Gastroesophageal sphincter (tissue), 4 donors: ENCODE results near the gene FBXO5. TPM values are rescaled to one million over a fixed set of nuclear protein-coding genes. Genes with fewer than 3 reads are reported as not detected.

Experiments used
- ATAC-seq: fragments of 150-250 bp; one replicate; pipeline ENCODE4 v1.9.1; 2016; ENCODE audit warnings: mild to moderate bottlenecking, moderate library complexity
- H3K27ac ChIP-seq, 4 donors: fragments of 200-600 bp; sonication (generic) in 3 of 4; 1 replicate in 3 of 4; 2 replicates in 1 of 4; pipeline ENCODE4 v1.5.1; 2016 to 2019
- H3K27me3 ChIP-seq: fragments of 200-600 bp; sonication (generic); one replicate; pipeline ENCODE4 v1.5.1; 2019
- H3K36me3 ChIP-seq, 2 donors: fragments of 200-600 bp; sonication (generic); one replicate each; pipeline ENCODE4 v1.5.1; 2019; ENCODE audit warnings: control low read depth in 1 of 2
- H3K4me1 ChIP-seq, 3 donors: fragments of 200-600 bp; sonication (generic); 1 replicate in 2 of 3; 2 replicates in 1 of 3; pipeline ENCODE4 v1.5.1; 2016 to 2019; ENCODE audit warnings: control low read depth in 2 of 3
- H3K4me3 ChIP-seq, 2 donors: fragments of 200-600 bp; sonication (generic); one replicate each; pipeline ENCODE4 v1.5.1; 2019; ENCODE audit warnings: mild to moderate bottlenecking in 1 of 2, moderate library complexity in 1 of 2
- H3K9me3 ChIP-seq, 3 donors: fragments of 200-600 bp; sonication (generic); one replicate each; pipeline ENCODE4 v1.5.1; 2017 to 2019; ENCODE audit warnings: control low read depth in 2 of 3
- CTCF ChIP-seq, 4 experiments: fragments of 200-600 bp in 2 of 4; fragments of 450-650 bp in 2 of 4; sonication (generic) in 1 of 4; IDR thresholded peaks; one replicate each; pipeline ENCODE4 v1.5.1; 2017 to 2019; ENCODE audit warnings: antibody characterized with exemption in 4 of 4, mild to moderate bottlenecking in 2 of 4, moderate library complexity in 2 of 4
- EP300 ChIP-seq: sonication (generic); formaldehyde crosslinking; IDR thresholded peaks from one replicate; pipeline ENCODE4 v1.6.1; 2017; ENCODE audit warnings: antibody characterized with exemption, mild to moderate bottlenecking
- POLR2A ChIP-seq, 2 donors: fragments of 450-650 bp; IDR thresholded peaks; one replicate each; pipeline ENCODE4 v1.6.1; 2017; ENCODE audit warnings: antibody characterized with exemption in 2 of 2, mild to moderate bottlenecking in 2 of 2, moderate library complexity in 1 of 2
- POLR2AphosphoS5 ChIP-seq: sonication (generic); formaldehyde crosslinking; IDR thresholded peaks from one replicate; pipeline ENCODE4 v1.6.1; 2017; ENCODE audit warnings: antibody characterized with exemption
- WGBS, 2 donors: methylation state at CpG; one replicate each; pipeline ENCODE4 v1.1.5; 2018; ENCODE audit warnings: low coverage in 1 of 2; 5-methylcytosine and 5-hydroxymethylcytosine counted together
- total RNA-seq, 4 donors: library from RNA; depleted of rRNA; stranded (reverse); fragments of >200 nt; gene quantifications; one replicate each; pipeline ENCODE4 v1.1.0, GENCODE V29; 2016

FBXO5 gene
- total RNA-seq, 4 donors from 2014 or later: 2.2 to 5.9 (median 3.2) TPM

GRCh38 chr6:152959333-152959732, 23.5 kb downstream of the FBXO5 start:
- TF ChIP-seq POLR2AphosphoS5 (no peak), POLR2A (IDR thresholded peaks at IDR 0.05) (no peak), CTCF (IDR thresholded peaks at IDR 0.05) (no peak), EP300 (no peak)
- Histone ChIP-seq H3K9me3 (peaks cover 0 to 8% (median 0%) of the 10 kb centered on the region in 3 donors), H3K4me3 (no peak overlapping the region), H3K4me1 (no peaks in the 10 kb centered on the region), H3K27ac (no peak overlapping the region), H3K27me3 (no peaks in the 10 kb centered on the region), H3K36me3 (no peaks in the 10 kb centered on the region)
- ATAC-seq: no peak
- WGBS, 2 donors: 88 to 96% methylated on average over 9 to 10 of the region's 24 CpGs

- ATAC-seq: no peak
- H3K9me3 ChIP-seq: peaks cover 0 to 8% (median 0%) of the 10 kb centered on the region in 3 donors
- no peak overlapping the region for H3K27ac ChIP-seq
- H3K27me3 ChIP-seq: no peaks in the 10 kb centered on the region
- no peaks in the 10 kb centered on the region for H3K36me3 ChIP-seq
- 75 to 76% methylated on average over 1 of the region's 1 CpG for WGBS, 2 donors
- TF ChIP-seq POLR2A (IDR thresholded peaks at IDR 0.05): no peak
- no peak for TF ChIP-seq EP300
- TF ChIP-seq POLR2AphosphoS5: no peak
- no peak for TF ChIP-seq CTCF (IDR thresholded peaks at IDR 0.05)
- no peaks in the 10 kb centered on the region for H3K4me1 ChIP-seq
- H3K4me3 ChIP-seq: no peak overlapping the region
Measured at GRCh38 chr6:152957796-152958195, 25.0 kb downstream of the FBXO5 start.

- 56 to 59% methylated on average over 2 to 3 of the region's 3 CpGs for WGBS, 2 donors
- TF ChIP-seq POLR2AphosphoS5 (no peak), CTCF (IDR thresholded peaks at IDR 0.05) (no peak), EP300 (no peak), POLR2A (IDR thresholded peaks at IDR 0.05) (no peak)
- no peaks in the 10 kb centered on the region for H3K4me1 ChIP-seq
- H3K36me3 ChIP-seq: no peaks in the 10 kb centered on the region
- H3K27ac ChIP-seq: no peak overlapping the region
- peaks cover 0 to 8% (median 0%) of the 10 kb centered on the region in 3 donors for H3K9me3 ChIP-seq
- H3K27me3 ChIP-seq: peaks cover 4% of the 10 kb centered on the region
- no peak overlapping the region for H3K4me3 ChIP-seq
- ATAC-seq: no peak
Measured at GRCh38 chr6:152954443-152954842, 28.4 kb downstream of the FBXO5 start.

- no peak for ATAC-seq
- no peak overlapping the region for H3K27ac ChIP-seq
- H3K4me1 ChIP-seq: no peaks in the 10 kb centered on the region
- H3K27me3 ChIP-seq: peaks cover 10% of the 10 kb centered on the region
- H3K9me3 ChIP-seq: peaks cover 0 to 8% (median 0%) of the 10 kb centered on the region in 3 donors
- no peaks in the 10 kb centered on the region for H3K36me3 ChIP-seq
- 56 to 60% methylated on average over 7 of the region's 7 CpGs for WGBS, 2 donors
- H3K4me3 ChIP-seq: no peak overlapping the region
- TF ChIP-seq POLR2A (IDR thresholded peaks at IDR 0.05) (no peak), CTCF (IDR thresholded peaks at IDR 0.05) (peak in 2 of 4 experiments; percentile 22 to 29)
Measured at GRCh38 chr6:152952866-152953509, 29.9 kb downstream of the FBXO5 start.

- ATAC-seq: no peak
- Histone ChIP-seq H3K9me3 (peaks cover 0 to 8% (median 0%) of the 10 kb centered on the region in 3 donors), H3K36me3 (no peaks in the 10 kb centered on the region), H3K4me3 (no peak overlapping the region), H3K27ac (no peak overlapping the region), H3K4me1 (no peaks in the 10 kb centered on the region), H3K27me3 (peaks cover 11% of the 10 kb centered on the region)
- TF ChIP-seq POLR2A (IDR thresholded peaks at IDR 0.05): no peak
- no peak for TF ChIP-seq CTCF (IDR thresholded peaks at IDR 0.05)
- no peak for TF ChIP-seq EP300
- TF ChIP-seq POLR2AphosphoS5: no peak
- 15 to 17% methylated on average over 1 of the region's 1 CpG for WGBS, 2 donors
Measured at GRCh38 chr6:152952045-152952444, 30.8 kb downstream of the FBXO5 start.
